GM21529 (cell line): ENCODE measurements around the gene MIB1.
A peak's percentile ranks its signal among the peaks of the same experiment; 100 is the strongest.
"Not testable (repeated sequence)": the region's sequence is repeated elsewhere in the genome, so short reads cannot be mapped to it uniquely, and the experiment has no call there.

Experiments
- ATAC-seq: cut with Tn5 transposase; IDR thresholded peaks from one replicate; pipeline ENCODE4 v1.9.1; 2021; ENCODE audit not compliant: unreplicated experiment

MIB1 gene

DNA sequence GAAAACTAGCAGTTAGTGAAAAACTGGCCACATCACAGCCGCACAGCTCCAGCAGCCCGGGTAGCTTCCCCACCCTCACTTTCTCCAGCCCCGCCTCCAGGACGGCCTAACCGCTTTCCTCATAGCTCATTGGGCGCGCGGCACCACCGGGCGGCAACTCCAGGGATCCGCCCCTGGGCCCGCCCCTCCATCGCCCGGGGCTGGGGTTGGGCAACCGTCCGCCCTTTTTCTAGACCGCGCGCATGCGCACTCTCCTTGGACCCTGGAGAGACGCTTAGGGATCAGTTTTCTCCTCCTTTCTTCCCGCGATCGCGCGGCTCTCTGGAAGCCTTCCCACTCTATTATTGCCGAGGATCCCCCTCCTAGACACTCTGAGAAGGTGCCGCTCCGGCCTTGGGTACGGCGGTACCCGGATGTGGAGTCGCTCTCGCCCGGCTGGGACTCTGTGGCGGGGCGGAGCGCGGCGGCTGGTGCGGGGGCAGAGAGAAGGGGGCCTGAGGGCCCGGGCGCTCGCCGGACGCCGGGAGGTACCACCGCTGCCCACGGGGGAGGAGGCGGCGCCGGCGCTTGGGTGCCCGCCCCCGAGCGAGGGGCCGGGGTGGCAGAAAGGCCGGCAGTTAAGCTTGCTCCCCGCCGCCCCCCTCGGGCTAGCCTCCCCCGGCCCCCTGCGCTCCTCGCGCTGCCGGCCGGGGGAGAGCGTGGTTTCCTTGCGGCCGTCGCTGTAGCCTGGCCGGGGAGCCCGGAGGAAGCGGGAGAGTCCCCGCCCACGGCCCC, at the start of gene MIB1:
TSS of gene MIB1 (plus strand) at position 255 of the 774 bp plus-strand sequence. CDS start 792 bp downstream, outside the sequence.
- ATAC-seq = peak; percentile 97

DNA sequence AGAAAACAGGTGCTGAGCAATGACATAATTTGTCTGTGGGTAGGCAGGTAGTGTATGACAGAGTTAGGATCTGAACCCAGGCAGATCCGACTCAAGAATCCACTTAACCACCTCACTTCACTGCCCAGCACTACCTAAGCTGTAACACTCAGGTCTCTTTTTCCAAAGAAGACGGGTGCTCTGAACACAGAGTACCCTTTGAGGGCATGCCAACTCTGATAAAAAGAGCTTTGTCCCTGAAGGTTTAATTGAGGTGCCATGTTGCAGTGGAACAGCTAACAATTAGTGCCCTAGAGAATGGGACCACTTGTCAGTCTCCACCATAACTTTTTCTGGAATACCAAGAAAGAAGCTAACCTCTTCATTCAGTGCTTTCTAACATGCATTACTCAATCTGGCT, 47.3 kb upstream of the MIB1 start:
- no peak for ATAC-seq

DNA sequence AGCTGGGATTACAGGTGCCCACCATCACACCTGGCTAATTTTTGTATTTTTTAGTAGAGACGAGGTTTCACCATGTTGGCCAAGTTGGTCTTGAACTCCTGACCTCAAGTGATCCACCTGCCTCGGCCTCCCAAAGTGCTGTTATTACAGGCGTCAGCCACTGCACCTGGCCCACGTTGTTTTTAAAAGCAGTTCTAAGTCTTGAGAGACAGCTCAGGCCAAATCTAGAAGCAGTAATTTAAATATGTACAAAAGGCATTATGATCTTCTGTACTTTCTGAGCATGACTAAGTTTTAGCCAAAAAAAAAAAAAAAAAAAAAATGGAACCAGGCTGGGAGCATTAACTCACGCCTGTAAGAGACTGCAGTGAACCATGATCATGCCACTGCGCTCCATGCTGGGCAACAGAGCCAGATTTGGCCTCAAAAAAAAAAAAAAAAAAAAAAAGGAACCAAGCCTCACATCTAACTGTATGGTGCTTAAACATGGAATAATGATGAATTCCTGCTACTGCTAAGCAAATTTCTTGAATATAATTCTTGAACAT, 40.0 kb upstream of the MIB1 start:
- no peak for ATAC-seq

GRCh38 chr18:21701621-21702020, 39.0 kb upstream of the MIB1 start:
- no peak for ATAC-seq

DNA sequence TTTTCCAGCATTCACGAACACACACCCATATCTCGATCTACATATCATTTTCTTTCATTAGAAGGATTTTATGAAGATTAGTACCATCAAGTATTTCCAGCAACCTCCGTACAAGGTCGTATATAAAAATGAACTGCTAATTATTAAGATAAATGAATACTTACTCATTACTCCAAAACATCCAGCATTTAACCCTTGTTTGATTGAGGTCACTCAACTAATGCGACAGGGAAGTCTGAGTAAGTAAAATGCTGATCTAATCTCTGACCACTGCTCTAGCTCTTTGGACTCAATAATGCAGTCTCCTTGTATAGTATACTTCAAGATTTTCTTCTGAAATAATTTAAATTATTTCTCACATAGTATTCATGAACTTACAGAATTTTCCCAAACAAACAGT, 38.0 kb upstream of the MIB1 start:
- no peak for ATAC-seq

- peak; percentile 12 for ATAC-seq
These were observed 37.3 kb upstream of the MIB1 start for GRCh38 chr18:21703241-21703820.

DNA sequence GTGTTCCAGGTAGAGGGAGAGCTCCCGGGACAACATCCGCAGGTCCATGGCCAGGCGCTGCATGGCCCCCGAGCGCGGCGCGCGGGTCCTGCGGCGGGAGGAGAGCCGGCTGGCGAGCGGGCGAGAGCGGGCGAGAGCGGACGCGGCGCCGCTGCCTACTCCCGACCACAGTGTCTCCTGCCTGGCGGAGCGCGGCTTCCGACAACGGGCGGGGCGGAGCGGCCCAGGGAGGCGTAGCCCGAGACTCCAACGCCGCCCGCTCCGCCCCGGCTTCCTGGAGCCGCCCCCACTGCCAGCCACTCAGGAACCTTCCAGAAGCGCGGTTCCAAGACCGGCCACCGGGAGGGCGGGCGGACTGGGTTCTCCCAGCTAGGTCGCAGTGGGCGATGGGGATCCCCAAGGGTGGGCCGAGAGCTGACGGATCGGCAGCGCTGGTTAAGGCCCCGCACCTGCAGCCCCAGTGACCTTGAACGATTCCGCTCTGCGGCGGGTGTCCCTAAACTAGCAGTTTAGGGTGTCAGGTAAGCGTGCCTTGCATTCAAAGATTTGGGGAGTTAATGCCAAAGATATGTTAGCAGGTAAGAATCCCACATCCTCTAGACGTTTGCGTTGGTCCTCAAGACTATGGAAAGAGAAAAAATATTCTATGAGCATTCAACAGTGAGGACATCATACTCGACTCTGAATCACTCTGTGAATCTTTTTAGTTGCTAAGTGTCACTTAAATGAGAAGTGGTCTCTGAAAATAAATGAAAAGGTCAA, 35.8 kb upstream of the MIB1 start, which contains the start of gene ABHD3:
TSS of gene ABHD3 (minus strand) at position 172 of the 762 bp plus-strand sequence. CDS start at position 63, 109 bp downstream.
- ATAC-seq = peak; percentile 93

DNA sequence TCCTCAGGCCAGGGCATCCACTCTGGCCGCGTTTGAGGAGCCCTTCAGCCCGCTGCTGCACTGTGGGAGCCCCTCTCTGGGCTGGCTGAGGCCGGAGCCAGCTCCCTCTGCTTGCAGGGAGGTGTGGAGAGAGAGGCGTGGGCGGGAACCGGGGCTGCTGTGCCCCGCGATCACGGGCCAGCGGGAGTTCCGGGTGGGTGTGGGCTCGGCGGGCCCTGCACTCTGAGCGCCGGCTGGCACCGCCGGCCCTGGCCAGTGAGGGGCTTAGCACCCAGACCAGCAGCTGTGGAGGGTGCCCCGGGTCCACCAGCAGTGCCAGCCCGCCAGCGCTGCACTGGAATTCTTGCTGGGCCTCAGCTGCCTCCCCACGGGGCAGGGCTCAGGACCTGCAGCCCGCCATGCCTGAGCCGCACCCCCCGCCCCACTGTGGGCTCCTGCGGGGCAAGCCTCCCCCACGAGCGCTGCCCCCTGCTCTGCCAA, 34.2 kb upstream of the MIB1 start:
- no peak for ATAC-seq

GRCh38 chr18:21707130-21707529, 33.5 kb upstream of the MIB1 start:
- ATAC-seq = not testable (repeated sequence)

- ATAC-seq = no peak
These were observed 26.1 kb upstream of the MIB1 start for GRCh38 chr18:21714474-21714873.

- ATAC-seq = no peak
These were observed 17.9 kb upstream of the MIB1 start for GRCh38 chr18:21722687-21723086.

GRCh38 chr18:21725201-21725600, 15.4 kb upstream of the MIB1 start:
- no peak for ATAC-seq

DNA sequence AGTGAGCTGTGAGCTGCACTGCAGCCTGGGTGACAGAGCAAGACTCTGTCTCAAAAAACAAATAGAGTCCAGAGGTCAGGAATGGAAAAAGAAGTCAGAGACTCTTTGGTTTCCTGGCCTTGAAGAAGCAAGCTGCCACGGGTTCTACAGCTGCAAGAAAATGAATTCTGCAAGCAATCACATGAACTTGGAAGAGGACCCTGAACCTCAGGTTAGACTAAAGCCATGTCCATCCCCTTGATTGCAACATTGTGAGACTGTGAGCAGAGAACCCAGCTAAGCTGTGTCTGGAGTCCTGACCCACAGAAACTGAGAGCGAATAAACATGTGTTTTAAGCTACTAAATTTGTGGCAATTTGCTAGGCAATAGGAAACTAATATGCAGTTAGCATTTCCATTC, 12.9 kb upstream of the MIB1 start:
- no peak for ATAC-seq

- no peak for ATAC-seq
These were observed 7.6 kb upstream of the MIB1 start for GRCh38 chr18:21733011-21733410.

DNA sequence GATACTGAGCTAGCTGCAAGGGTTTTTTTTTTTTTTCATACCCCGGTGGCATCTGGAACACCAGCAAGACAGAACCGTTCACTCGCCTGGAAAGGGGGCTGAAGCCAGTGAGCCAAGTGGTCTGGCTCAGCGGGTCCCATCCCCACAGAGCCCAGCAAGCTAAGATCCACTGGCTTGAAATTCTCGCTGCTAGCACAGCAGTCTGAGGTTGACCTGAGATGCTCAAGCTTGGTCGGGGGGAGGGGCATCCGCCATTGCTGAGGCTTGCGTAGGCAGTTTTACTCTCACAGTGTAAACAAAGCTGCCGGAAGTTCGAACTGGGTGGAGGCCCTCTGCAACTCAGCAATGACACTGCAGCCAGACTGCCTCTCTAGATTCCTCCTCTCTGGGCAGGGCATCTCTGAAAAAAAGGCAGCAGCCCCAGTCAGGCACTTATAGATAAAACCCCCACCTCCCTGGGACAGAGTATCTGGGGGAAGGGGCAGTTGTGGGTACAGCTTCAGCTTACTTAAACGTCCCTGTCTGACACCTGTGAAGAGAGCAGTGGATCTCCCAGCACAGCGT, 5.1 kb upstream of the MIB1 start:
- no peak for ATAC-seq

DNA sequence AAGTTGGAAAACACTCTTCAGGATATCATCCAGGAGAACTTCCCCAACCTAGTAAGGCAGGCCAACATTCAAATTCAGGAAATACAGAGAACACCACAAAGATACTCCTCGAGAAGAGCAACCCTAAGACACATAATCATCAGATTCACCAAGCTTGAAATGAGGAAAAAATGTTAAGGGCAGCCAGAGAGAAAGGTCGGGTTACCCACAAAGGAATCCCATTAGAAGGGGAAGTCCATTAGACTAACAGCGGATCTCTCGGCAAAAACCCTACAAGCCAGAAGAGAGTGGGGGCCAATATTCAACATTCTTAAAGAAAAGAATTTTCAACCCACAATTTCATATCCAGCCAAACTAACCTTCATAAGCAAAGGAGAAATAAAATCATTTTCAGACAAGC, 3.7 kb upstream of the MIB1 start:
- ATAC-seq = not testable (repeated sequence)

DNA sequence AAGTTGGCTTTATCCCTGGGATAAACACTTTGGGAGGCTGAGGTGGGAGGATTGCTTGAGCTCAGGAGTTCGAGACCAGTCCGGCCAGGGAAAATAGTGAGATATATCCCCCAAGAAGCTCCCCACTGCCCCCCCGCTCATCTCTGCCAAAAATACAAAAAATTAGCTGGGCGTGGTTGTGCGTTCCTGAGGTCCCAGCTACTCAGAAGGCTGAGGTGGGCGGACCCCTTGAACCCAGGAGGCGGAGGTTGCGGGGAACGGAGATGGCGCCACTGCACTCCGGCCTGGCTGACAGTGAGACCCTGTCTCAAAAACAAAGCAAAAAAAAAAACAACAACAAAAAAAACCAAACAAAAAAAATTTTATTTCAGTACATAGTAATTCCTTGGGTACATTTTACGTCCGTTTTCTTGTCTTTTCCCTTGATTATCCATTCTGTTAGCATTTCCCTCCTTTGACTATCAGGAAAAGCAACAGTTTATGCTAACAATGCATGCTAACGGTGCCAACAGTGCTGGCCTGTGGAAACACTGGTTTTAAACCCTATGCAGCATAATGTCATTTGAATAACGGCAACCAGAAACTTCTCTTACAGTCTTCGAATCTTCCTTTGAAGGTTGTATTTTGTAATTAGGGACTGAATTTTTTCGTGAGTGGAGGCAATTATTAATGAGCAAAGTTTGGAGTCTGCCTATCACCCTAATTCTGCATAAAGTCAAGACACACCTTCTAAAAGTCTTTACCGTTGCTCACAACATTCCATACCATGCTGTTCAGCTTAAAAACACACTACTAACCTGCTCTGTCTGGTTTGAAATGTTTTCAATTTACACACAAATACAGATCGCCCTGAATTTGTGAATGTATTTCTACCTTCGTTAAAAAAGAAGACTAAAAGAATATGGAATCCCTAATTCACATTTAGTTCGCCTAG, 721 bp upstream of the MIB1 start:
- ATAC-seq = peak; percentile 16

DNA sequence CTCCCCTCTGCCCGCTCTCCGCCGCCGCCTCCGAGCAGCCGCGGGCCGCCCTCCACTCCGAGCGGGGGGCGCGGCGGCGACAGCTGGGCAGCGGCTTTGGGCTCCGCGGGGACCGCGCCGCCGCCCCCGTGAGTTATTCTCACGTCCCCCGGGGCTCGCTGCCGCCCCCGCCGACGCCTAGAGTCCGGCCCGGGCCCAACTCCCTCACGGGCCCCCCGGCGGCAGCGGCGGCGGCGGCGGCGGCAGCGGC, 645 bp downstream of the MIB1 start:
- ATAC-seq = no peak

GRCh38 chr18:21741562-21742314, 1.1 kb downstream of the MIB1 start:
- ATAC-seq = peak; percentile 14

- no peak for ATAC-seq
These were observed 1.7 kb downstream of the MIB1 start for GRCh38 chr18:21742315-21742687.
